Spleen (tissue), 11 donors: Measurements from ENCODE around the gene ABTB1. TPM values are rescaled to one million over a fixed set of nuclear protein-coding genes. Genes with fewer than 3 reads are reported as not detected.
"Not testable (repeated sequence)": the region's sequence is repeated elsewhere in the genome, so short reads cannot be mapped to it uniquely, and the experiment has no call there.

Experiments used
- DNase-seq: peaks from one replicate; pipeline ENCODE4 v3.0.0-alpha.2; 2020
- H3K27ac ChIP-seq, 8 donors: fragments of 200-600 bp; sonication (generic) in 7 of 8; 1 replicate in 4 of 8; 2 replicates in 4 of 8; pipeline versions ENCODE4 v1.5.0 to v1.8.0; 2016 to 2021; ENCODE audit warnings: inconsistent platforms in 4 of 8, mild to moderate bottlenecking in 4 of 8, moderate library complexity in 1 of 8
- H3K27me3 ChIP-seq, 7 donors: fragments of 200-600 bp; sonication (generic) in 6 of 7; replicated peaks in 1 of 7; 1 replicate in 4 of 7; 2 replicates in 3 of 7; pipeline versions ENCODE4 v1.5.0 to v1.8.0; 2016 to 2021; ENCODE audit warnings: inconsistent platforms in 3 of 7, mild to moderate bottlenecking in 1 of 7
- H3K36me3 ChIP-seq, 6 donors: fragments of 200-600 bp; sonication (generic) in 5 of 6; 1 replicate in 4 of 6; 2 replicates in 2 of 6; pipeline versions ENCODE4 v1.5.0 to v1.8.0; 2016 to 2021; ENCODE audit warnings: inconsistent platforms in 2 of 6
- H3K4me1 ChIP-seq, 6 donors: fragments of 200-600 bp; sonication (generic) in 5 of 6; 1 replicate in 3 of 6; 2 replicates in 3 of 6; pipeline versions ENCODE4 v1.5.0 to v1.8.0; 2016 to 2021; ENCODE audit warnings: inconsistent platforms in 3 of 6
- H3K4me3 ChIP-seq, 8 donors: fragments of 200-600 bp; sonication (generic) in 7 of 8; 1 replicate in 4 of 8; 2 replicates in 4 of 8; pipeline versions ENCODE4 v1.5.0 to v1.8.0; 2016 to 2021; ENCODE audit warnings: inconsistent platforms in 4 of 8, mild to moderate bottlenecking in 4 of 8, moderate library complexity in 2 of 8
- H3K9me3 ChIP-seq, 8 donors: fragments of 200-600 bp; sonication (generic) in 7 of 8; 1 replicate in 4 of 8; 2 replicates in 4 of 8; pipeline versions ENCODE4 v1.5.0 to v1.8.0; 2016 to 2021; ENCODE audit warnings: inconsistent platforms in 4 of 8
- CTCF ChIP-seq, 11 experiments: fragments of 200-600 bp in 7 of 11; fragments of 450-650 bp in 4 of 11; sonication (generic) in 4 of 11; IDR thresholded peaks in 8 of 11; conservative IDR thresholded peaks in 3 of 11; 1 replicate in 7 of 11; 2 replicates in 4 of 11; pipeline versions ENCODE4 v1.4.0 to v1.8.0; 2016 to 2021; ENCODE audit warnings: antibody characterized with exemption in 11 of 11, inconsistent platforms in 4 of 11, mild to moderate bottlenecking in 1 of 11
- POLR2A ChIP-seq, 3 donors: fragments of 450-650 bp; IDR thresholded peaks; one replicate each; pipeline ENCODE4 v1.5.1; 2017; ENCODE audit warnings: antibody characterized with exemption in 3 of 3, mild to moderate bottlenecking in 1 of 3
- POLR2AphosphoS5 ChIP-seq, 3 donors: sonication (generic); formaldehyde crosslinking; IDR thresholded peaks; one replicate each; pipeline ENCODE4 v1.5.1; 2017; ENCODE audit warnings: antibody characterized with exemption in 3 of 3
- WGBS, 5 donors: extraction: QIAGEN DNeasy Blood & Tissue Kit in 3 of 5; methylation state at CpG; one replicate each; pipeline versions ENCODE4 v1.1.5 to v1.1.7; 2013 to 2018; 5-methylcytosine and 5-hydroxymethylcytosine counted together
- intact Hi-C: fragments of 100-400 bp; cut with DNase I; formaldehyde crosslinking; loops from one replicate; pipeline ENCODE4 v1.15.0; 2023; ENCODE audit warnings: low total_unique reads
- polyA plus RNA-seq, 3 donors: library from polyadenylated mRNA; stranded (reverse); fragments of 200-250 nt; gene quantifications; one replicate each; pipeline ENCODE4 v1.2.1, GENCODE V29; 2013
- total RNA-seq, 7 donors: library from RNA; depleted of rRNA in 3 of 7; stranded (reverse); fragments of >200 nt in 3 of 7; fragmentation: NEBNext Ultra II Directional in 4 of 7; extraction: Animal tissue kit (Norgen Biotek cat#: 25700) in 4 of 7; gene quantifications; one replicate each; pipeline versions ENCODE4 v1.1.0 to v1.2.1, GENCODE V29; 2016 to 2021
- donor health status: healthy with polysubstance abuse.
- donor health status: DM: no; HTN: no; CAD: no; lungs with moderate emphysema.
- donor health status: DM: no; HTN: no; CAD: no.
- donor health status: Bipolar disorder and iron deficiency.
- donor health status: healthy.
- donor health status: DM: no; HTN: no; CAD: no.
- donor health status: DM: yes; HTN: yes; CAD: no.

The ABTB1 gene
- total and polyA plus RNA-seq, 10 donors, result 57.9 to 172 (median 145) TPM

- 70 to 91% (median 86%) methylated on average over 11 to 12 of the region's 12 CpGs for WGBS, 5 donors
- no peak for TF ChIP-seq POLR2A (IDR thresholded peaks at IDR 0.05)
- peak in 1 of 11 experiments; percentile 13 for TF ChIP-seq CTCF (IDR thresholded peaks at IDR 0.05 in 8 of 11, conservative IDR thresholded peaks at IDR 0.05 in 3 of 11)
- peak in 2 of 3 donors; percentile 59 to 75 for TF ChIP-seq POLR2AphosphoS5 (IDR thresholded peaks at IDR 0.05)
- intact Hi-C loops, result no loop called here
- DNase-seq, result peak; percentile 88
- H3K4me1 ChIP-seq, result peaks cover 2 to 100% (median 34%) of the 10 kb centered on the region in 6 donors
- H3K36me3 ChIP-seq, result peaks cover 0 to 83% (median 35%) of the 10 kb centered on the region in 6 donors
- H3K27ac ChIP-seq, result peak overlapping the region in 7 of 8 donors; percentile 44 to 96 (median 65)
- no peaks in the 10 kb centered on the region for H3K27me3 ChIP-seq
- H3K9me3 ChIP-seq, result no peaks in the 10 kb centered on the region
- H3K4me3 ChIP-seq, result peak overlapping the region in 1 of 8 donors; percentile 46
These were observed 6.1 kb downstream of the ABTB1 start for GRCh38 chr3:127678611-127679533.

GRCh38 chr3:127679534-127680145 is 6.9 kb downstream of the ABTB1 start:
- peak; percentile 72 for DNase-seq
- TF ChIP-seq CTCF (IDR thresholded peaks at IDR 0.05 in 8 of 11, conservative IDR thresholded peaks at IDR 0.05 in 3 of 11) (peak in 1 of 11 experiments; percentile 7), POLR2AphosphoS5 (IDR thresholded peaks at IDR 0.05) (no peak)

GRCh38 chr3:127680146-127680661 is 7.5 kb downstream of the ABTB1 start:
- Histone ChIP-seq H3K27me3 (no peaks in the 10 kb centered on the region), H3K27ac (peak overlapping the region in 3 of 8 donors; percentile 81 to 96 (median 82)), H3K36me3 (peaks cover 0 to 72% (median 35%) of the 10 kb centered on the region in 6 donors), H3K4me3 (no peak overlapping the region), H3K9me3 (no peaks in the 10 kb centered on the region), H3K4me1 (peaks cover 0 to 99% (median 26%) of the 10 kb centered on the region in 6 donors)
- intact Hi-C loops, result no loop called here
- WGBS, 5 donors, result 93 to 98% (median 95%) methylated on average over 18 to 21 of the region's 21 CpGs
- TF ChIP-seq POLR2A (IDR thresholded peaks at IDR 0.05) (no peak), POLR2AphosphoS5 (IDR thresholded peaks at IDR 0.05) (peak; percentile 52 to 79 (median 52))
- DNase-seq, result peak; percentile 80

More at GRCh38 chr3:127679534-127680145, 6.9 kb downstream of the ABTB1 start:
- Histone ChIP-seq H3K36me3 (peaks cover 0 to 77% (median 35%) of the 10 kb centered on the region in 6 donors), H3K27ac (peak overlapping the region in 6 of 8 donors; percentile 58 to 96 (median 73)), H3K4me1 (peaks cover 0 to 99% (median 29%) of the 10 kb centered on the region in 6 donors), H3K4me3 (peak overlapping the region in 1 of 8 donors; percentile 46), H3K9me3 (no peaks in the 10 kb centered on the region), H3K27me3 (no peaks in the 10 kb centered on the region)
- intact Hi-C loops, result no loop called here
- WGBS, 5 donors, result 94 to 98% (median 95%) methylated on average over 16 to 21 of the region's 21 CpGs

GRCh38 chr3:127680798-127681221 is 8.1 kb downstream of the ABTB1 start:
- H3K27ac ChIP-seq, result peak overlapping the region in 4 of 8 donors; percentile 5 to 96 (median 42)

DNA sequence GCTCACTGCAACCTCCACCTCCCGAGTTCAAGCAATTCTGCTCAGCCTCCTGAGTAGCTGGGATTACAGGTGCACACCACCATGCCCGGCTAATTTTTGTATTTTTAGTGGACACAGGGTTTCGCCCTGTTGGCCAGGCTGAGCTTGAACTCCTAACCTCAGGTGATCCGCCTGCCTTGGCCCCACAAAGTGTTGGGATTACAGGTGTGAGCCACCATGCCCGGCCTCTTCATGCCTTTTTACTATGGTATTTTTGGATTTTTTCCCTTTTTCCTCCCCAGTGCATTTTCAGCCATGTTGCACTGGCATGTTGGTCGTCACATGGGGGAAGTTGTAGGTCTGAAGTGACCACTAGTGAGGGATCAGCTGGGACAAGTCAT is 9.4 kb downstream of the ABTB1 start:
- H3K4me3 ChIP-seq, H3K27me3 ChIP-seq, H3K9me3 ChIP-seq, intact Hi-C loops: not testable (repeated sequence)
- DNase-seq, result peak; percentile 65
- WGBS, 5 donors, result 78 to 88% (median 83%) methylated on average over 6 of the region's 6 CpGs
- peaks cover 0 to 53% (median 26%) of the 10 kb centered on the region in 6 donors for H3K36me3 ChIP-seq
- H3K4me1 ChIP-seq, result peaks cover 0 to 79% (median 16%) of the 10 kb centered on the region in 6 donors
- H3K27ac ChIP-seq, result peak overlapping the region in 2 of 8 donors; percentile 72 to 96

More at GRCh38 chr3:127680798-127681221, 8.1 kb downstream of the ABTB1 start:
- Histone ChIP-seq H3K9me3 (no peaks in the 10 kb centered on the region), H3K4me1 (peaks cover 0 to 93% (median 22%) of the 10 kb centered on the region in 6 donors), H3K27me3 (no peaks in the 10 kb centered on the region), H3K36me3 (peaks cover 0 to 67% (median 35%) of the 10 kb centered on the region in 6 donors), H3K4me3 (no peak overlapping the region)
- intact Hi-C loops, result no loop called here
- TF ChIP-seq POLR2A (IDR thresholded peaks at IDR 0.05) (no peak), POLR2AphosphoS5 (IDR thresholded peaks at IDR 0.05) (no peak), CTCF (IDR thresholded peaks at IDR 0.05 in 8 of 11, conservative IDR thresholded peaks at IDR 0.05 in 3 of 11) (no peak)
- peak; percentile 75 for DNase-seq
- WGBS, 5 donors, result 45 to 100% (median 73%) methylated on average over 1 of the region's 1 CpG
